Neural cell (in vitro differentiated cells): Measurements from ENCODE around the gene TACC2. TPM values are rescaled to one million over a fixed set of nuclear protein-coding genes. Genes with fewer than 3 reads are reported as not detected.

Source experiments
- H2AFZ ChIP-seq: fragments of 200-600, 300-800 bp; sonication (generic), shearing (Covaris generic); 2 replicates; pipeline ENCODE4 v1.6.0; 2014; ENCODE audit warnings: low read depth, mild to moderate bottlenecking, antibody characterized with exemption, low read length, moderate library complexity
- H3F3A ChIP-seq: fragments of 200-600 bp; shearing (Covaris generic); 2 replicates; pipeline ENCODE4 v1.6.1; 2016; ENCODE audit warnings: mild to moderate bottlenecking, moderate library complexity, mixed read lengths, antibody characterized with exemption, low read length; ENCODE audit not compliant: insufficient read depth, poor library complexity, severe bottlenecking
- H3K27ac ChIP-seq: fragments of 200-600, 300-800 bp; sonication (generic), shearing (Covaris generic); 2 replicates; pipeline ENCODE4 v1.5.1; 2014; ENCODE audit warnings: mild to moderate bottlenecking, low read length, moderate library complexity
- H3K27me3 ChIP-seq: fragments of 300-800, 200-600 bp; sonication (generic), shearing (Covaris generic); 2 replicates; pipeline ENCODE4 v1.6.0; 2014; ENCODE audit warnings: mild to moderate bottlenecking, low read depth, low read length, moderate library complexity; ENCODE audit not compliant: insufficient read depth
- H3K36me3 ChIP-seq: fragments of 300-800, 200-600 bp; sonication (generic), shearing (Covaris generic); 2 replicates; pipeline ENCODE4 v1.5.1; 2014; ENCODE audit warnings: mild to moderate bottlenecking, antibody characterized with exemption, low read length, moderate library complexity; ENCODE audit not compliant: insufficient read depth
- H3K4me2 ChIP-seq: fragments of 300-800, 200-600 bp; sonication (generic), shearing (Covaris generic); 2 replicates; pipeline ENCODE4 v1.6.0; 2014; ENCODE audit warnings: mild to moderate bottlenecking, low read length
- H3K4me3 ChIP-seq: fragments of 300-800, 200-600 bp; sonication (generic), shearing (Covaris generic); 2 replicates; pipeline ENCODE4 v1.5.1; 2014; ENCODE audit warnings: mild to moderate bottlenecking, low read length, moderate library complexity
- H3K79me2 ChIP-seq: fragments of 200-600 bp; shearing (Covaris generic); replicated peaks from 2 replicates; pipeline ENCODE4 v1.6.0; 2014; ENCODE audit warnings: mild to moderate bottlenecking, low read length, moderate library complexity; ENCODE audit not compliant: insufficient read depth
- H3K9ac ChIP-seq: fragments of 300-800, 200-600 bp; sonication (generic), shearing (Covaris generic); 2 replicates; pipeline ENCODE4 v1.6.1; 2016; ENCODE audit warnings: mild to moderate bottlenecking, low read length, mixed read lengths
- H3K9me2 ChIP-seq: fragments of 200-600 bp; shearing (Covaris generic); 2 replicates; pipeline ENCODE4 v1.6.1; 2016; ENCODE audit warnings: mild to moderate bottlenecking, low read length, mixed read lengths; ENCODE audit not compliant: insufficient read depth
- H3K9me3 ChIP-seq: fragments of 200-600, 300-800 bp; sonication (generic), shearing (Covaris generic); 2 replicates; pipeline ENCODE4 v1.6.1; 2016; ENCODE audit warnings: mild to moderate bottlenecking, mixed run types, low read length, moderate library complexity, mixed read lengths
- H4K20me1 ChIP-seq: fragments of 200-600 bp; shearing (Covaris generic); 2 replicates; pipeline ENCODE4 v1.6.1; 2016; ENCODE audit warnings: mild to moderate bottlenecking, mixed run types; ENCODE audit not compliant: insufficient read depth
- EP300 ChIP-seq: fragments of 450-650 bp; conservative IDR thresholded peaks from 2 replicates; pipeline ENCODE4 v1.6.1; 2014; ENCODE audit warnings: antibody characterized with exemption, mild to moderate bottlenecking, moderate library complexity; ENCODE audit not compliant: poor library complexity, severe bottlenecking
- EZH2 ChIP-seq: fragments of 200-600, 300-800 bp; shearing (Covaris generic), sonication (generic); IDR thresholded peaks from 2 replicates; pipeline ENCODE4 v1.6.1; 2014; ENCODE audit warnings: antibody characterized with exemption, low read length, borderline replicate concordance, mild to moderate bottlenecking; ENCODE audit not compliant: insufficient read depth, poor library complexity, severe bottlenecking
- MXI1 ChIP-seq: fragments of 450-650 bp; conservative IDR thresholded peaks from 2 replicates; pipeline ENCODE4 v1.6.1; 2014; ENCODE audit warnings: antibody characterized with exemption, mild to moderate bottlenecking; ENCODE audit not compliant: poor library complexity, severe bottlenecking
- POLR2AphosphoS5 ChIP-seq: IDR thresholded peaks from 2 replicates; pipeline ENCODE4 v1.6.1; 2012
- RAD21 ChIP-seq: fragments of 450-650 bp; conservative IDR thresholded peaks from 2 replicates; pipeline ENCODE4 v1.6.1; 2014; ENCODE audit warnings: antibody characterized with exemption, mild to moderate bottlenecking, moderate library complexity
- SMC3 ChIP-seq: fragments of 450-650 bp; conservative IDR thresholded peaks from 2 replicates; pipeline ENCODE4 v1.6.1; 2014; ENCODE audit warnings: antibody characterized with exemption, mild to moderate bottlenecking, moderate library complexity; ENCODE audit not compliant: poor library complexity
- TAF1 ChIP-seq: IDR thresholded peaks from 2 replicates; pipeline ENCODE4 v1.6.1; 2012; ENCODE audit warnings: low read depth
- polyA plus RNA-seq: library from polyadenylated mRNA; depleted of rRNA; stranded (reverse); fragments of >200 nt; gene quantifications from 2 replicates; pipeline ENCODE4 v1.2.3, GENCODE V29; 2014
- TF ChIP-seq, protein P1 (sequence below): fragments of 450-650 bp; IDR thresholded peaks from 2 replicates; pipeline ENCODE4 v1.5.1; 2014; ENCODE audit warnings: antibody characterized with exemption, mild to moderate bottlenecking, moderate library complexity; ENCODE audit not compliant: poor library complexity, severe bottlenecking
- TF ChIP-seq, protein P2 (sequence below): IDR thresholded peaks from 2 replicates; pipeline ENCODE4 v1.6.1; 2012; ENCODE audit warnings: borderline replicate concordance

Gene TACC2
- polyA plus RNA-seq, 1 donor from 2014 or later = 17.6 TPM

DNA sequence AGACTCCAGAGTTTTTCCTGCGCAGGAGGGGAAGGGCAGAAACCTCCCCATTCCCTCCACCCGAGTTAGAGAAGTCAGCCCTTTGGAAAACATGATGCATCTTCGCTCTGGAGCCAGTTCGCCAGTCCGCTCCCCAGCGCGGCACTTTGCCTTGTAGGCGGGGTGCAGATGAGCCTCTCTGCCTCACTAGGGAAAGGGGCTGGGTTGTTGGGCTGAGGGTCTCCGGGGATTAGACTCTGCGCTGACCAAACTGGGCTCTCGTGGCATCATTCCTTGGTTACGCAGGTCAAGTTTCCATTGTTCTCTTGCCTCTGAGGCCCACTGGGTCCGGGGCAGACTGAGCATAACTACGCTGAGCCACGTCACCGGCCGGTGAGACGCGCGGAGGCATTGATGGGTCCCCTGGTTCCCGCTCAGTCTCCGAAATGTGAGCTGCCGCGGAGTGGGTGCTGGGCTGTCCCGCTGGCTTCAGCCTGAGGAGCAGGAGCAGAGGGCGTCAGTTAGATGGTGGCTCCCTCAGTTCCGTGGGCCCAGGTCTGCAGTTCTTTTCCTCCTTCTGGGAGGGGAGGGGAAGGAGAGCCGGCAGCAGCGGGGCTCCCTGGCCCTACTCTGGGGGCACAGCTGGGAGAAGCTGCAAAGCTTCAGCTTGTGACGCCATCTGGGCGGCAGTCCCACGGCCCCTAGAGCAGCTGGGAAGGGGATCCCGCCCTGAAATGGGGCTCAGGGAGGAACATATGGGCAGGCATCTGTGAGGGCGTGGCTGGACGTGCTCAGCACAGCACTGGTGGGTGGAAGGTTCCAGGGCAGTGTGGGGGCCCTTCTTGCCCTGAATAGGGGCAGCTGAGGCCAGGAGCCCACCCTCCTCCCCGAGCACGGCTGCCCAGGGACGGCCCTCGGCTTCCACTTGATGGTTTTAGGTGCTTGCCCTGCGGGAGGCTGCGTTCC lies 160.9 kb downstream of the TACC2 start:
- TF ChIP-seq, protein P1, sequence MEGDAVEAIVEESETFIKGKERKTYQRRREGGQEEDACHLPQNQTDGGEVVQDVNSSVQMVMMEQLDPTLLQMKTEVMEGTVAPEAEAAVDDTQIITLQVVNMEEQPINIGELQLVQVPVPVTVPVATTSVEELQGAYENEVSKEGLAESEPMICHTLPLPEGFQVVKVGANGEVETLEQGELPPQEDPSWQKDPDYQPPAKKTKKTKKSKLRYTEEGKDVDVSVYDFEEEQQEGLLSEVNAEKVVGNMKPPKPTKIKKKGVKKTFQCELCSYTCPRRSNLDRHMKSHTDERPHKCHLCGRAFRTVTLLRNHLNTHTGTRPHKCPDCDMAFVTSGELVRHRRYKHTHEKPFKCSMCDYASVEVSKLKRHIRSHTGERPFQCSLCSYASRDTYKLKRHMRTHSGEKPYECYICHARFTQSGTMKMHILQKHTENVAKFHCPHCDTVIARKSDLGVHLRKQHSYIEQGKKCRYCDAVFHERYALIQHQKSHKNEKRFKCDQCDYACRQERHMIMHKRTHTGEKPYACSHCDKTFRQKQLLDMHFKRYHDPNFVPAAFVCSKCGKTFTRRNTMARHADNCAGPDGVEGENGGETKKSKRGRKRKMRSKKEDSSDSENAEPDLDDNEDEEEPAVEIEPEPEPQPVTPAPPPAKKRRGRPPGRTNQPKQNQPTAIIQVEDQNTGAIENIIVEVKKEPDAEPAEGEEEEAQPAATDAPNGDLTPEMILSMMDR = no peak
- TF ChIP-seq POLR2AphosphoS5 = no peak
- no peak for TF ChIP-seq RAD21
- TF ChIP-seq, protein P2, sequence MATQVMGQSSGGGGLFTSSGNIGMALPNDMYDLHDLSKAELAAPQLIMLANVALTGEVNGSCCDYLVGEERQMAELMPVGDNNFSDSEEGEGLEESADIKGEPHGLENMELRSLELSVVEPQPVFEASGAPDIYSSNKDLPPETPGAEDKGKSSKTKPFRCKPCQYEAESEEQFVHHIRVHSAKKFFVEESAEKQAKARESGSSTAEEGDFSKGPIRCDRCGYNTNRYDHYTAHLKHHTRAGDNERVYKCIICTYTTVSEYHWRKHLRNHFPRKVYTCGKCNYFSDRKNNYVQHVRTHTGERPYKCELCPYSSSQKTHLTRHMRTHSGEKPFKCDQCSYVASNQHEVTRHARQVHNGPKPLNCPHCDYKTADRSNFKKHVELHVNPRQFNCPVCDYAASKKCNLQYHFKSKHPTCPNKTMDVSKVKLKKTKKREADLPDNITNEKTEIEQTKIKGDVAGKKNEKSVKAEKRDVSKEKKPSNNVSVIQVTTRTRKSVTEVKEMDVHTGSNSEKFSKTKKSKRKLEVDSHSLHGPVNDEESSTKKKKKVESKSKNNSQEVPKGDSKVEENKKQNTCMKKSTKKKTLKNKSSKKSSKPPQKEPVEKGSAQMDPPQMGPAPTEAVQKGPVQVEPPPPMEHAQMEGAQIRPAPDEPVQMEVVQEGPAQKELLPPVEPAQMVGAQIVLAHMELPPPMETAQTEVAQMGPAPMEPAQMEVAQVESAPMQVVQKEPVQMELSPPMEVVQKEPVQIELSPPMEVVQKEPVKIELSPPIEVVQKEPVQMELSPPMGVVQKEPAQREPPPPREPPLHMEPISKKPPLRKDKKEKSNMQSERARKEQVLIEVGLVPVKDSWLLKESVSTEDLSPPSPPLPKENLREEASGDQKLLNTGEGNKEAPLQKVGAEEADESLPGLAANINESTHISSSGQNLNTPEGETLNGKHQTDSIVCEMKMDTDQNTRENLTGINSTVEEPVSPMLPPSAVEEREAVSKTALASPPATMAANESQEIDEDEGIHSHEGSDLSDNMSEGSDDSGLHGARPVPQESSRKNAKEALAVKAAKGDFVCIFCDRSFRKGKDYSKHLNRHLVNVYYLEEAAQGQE = no peak
- no peak for TF ChIP-seq MXI1
- no peak for TF ChIP-seq EZH2
- no peak for TF ChIP-seq EP300
- no peak for TF ChIP-seq SMC3
- no peak for TF ChIP-seq TAF1
- Histone ChIP-seq H2AFZ (no peak overlapping the region), H3F3A (no peaks in the 10 kb centered on the region), H3K9me2 (no peaks in the 10 kb centered on the region), H3K79me2 (no peaks in the 10 kb centered on the region), H3K4me2 (no peak overlapping the region), H3K27me3 (no peaks in the 10 kb centered on the region), H4K20me1 (no peaks in the 10 kb centered on the region), H3K27ac (no peak overlapping the region), H3K9me3 (peaks cover under 1% of the 10 kb centered on the region), H3K4me3 (no peak overlapping the region), H3K9ac (no peak overlapping the region), H3K36me3 (no peaks in the 10 kb centered on the region)

DNA sequence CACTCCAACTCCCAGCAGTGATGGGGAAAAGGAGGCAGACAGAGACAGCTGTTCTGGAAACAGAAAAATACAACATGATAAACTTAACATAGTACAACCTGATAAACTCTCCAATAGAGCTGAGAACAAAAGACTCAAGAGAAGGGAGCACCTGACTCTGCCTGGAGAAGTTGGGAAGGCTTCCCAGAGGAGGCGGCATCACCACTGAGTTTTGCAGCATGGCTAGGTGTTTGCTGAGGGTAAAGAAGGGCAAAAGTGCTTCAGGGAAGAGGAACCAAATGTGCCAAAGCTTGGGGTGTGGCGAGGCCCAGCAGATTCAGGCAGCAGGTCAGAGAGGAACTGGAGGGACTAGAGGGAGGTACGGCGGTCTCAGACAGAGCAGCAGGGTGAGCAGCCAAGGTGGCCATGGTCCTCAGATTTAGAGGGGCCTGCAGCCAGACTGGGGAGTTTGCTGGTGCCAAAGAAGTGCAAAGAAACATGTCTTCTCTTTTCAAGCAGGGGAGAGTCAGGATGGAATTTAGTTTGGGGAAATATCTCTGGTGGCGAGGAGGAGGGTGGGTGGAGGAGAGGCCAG lies 162.2 kb downstream of the TACC2 start:
- H3K27ac ChIP-seq = no peak overlapping the region
- no peaks in the 10 kb centered on the region for H3F3A ChIP-seq
- no peak overlapping the region for H3K4me2 ChIP-seq
- no peak for TF ChIP-seq EP300
- TF ChIP-seq, protein P1 = no peak
- no peak for TF ChIP-seq POLR2AphosphoS5
- TF ChIP-seq, protein P2 = no peak
- TF ChIP-seq EZH2 = no peak
- TF ChIP-seq TAF1 = no peak
- TF ChIP-seq RAD21 = no peak
- H3K27me3 ChIP-seq = no peaks in the 10 kb centered on the region
- H3K36me3 ChIP-seq = no peaks in the 10 kb centered on the region
- no peaks in the 10 kb centered on the region for H4K20me1 ChIP-seq
- no peak overlapping the region for H3K4me3 ChIP-seq
- no peaks in the 10 kb centered on the region for H3K9me2 ChIP-seq
- H3K9ac ChIP-seq = no peak overlapping the region
- H3K9me3 ChIP-seq = no peaks in the 10 kb centered on the region
- no peaks in the 10 kb centered on the region for H3K79me2 ChIP-seq
- no peak overlapping the region for H2AFZ ChIP-seq
